Measurements from ENCODE around the gene DACH1.

DACH1 gene

GRCh38 chr13:71856548-71857043 lies 10.4 kb downstream of the DACH1 start:
- H3K27ac ChIP-seq (ENCODE audit: extremely low read depth, low read depth, low read length), result no peak overlapping the region
- no peaks in the 10 kb centered on the region for H3K9me3 ChIP-seq (ENCODE audit: control insufficient read depth, insufficient read depth, low read depth, low read length)
- ChIA-PET CTCF (no interaction called here), POLR2A (interaction anchor here (0.9 kb wide), 1 partner anchor 10 kb away, joined by 3 read pairs; the partner anchor contains the start of gene DACH1)
- TF ChIP-seq PRDM6 (tag by site-specific recombination; IDR thresholded peaks at IDR 0.05) (0 out of 2 replicates have a peak, but pooled peaks have one; percentile 14), ATF2 (tag by site-specific recombination; IDR thresholded peaks at IDR 0.05; ENCODE audit: low read depth) (peak; percentile 45), WT1 (tag by site-specific recombination; IDR thresholded peaks at IDR 0.05) (no peak)
- H3K4me3 ChIP-seq (ENCODE audit: low read depth, low read length), result no peak overlapping the region
- no peaks in the 10 kb centered on the region for H3K36me3 ChIP-seq (ENCODE audit: control insufficient read depth in 2 of 2, insufficient read depth in 1 of 2, low read length in 2 of 2)
- H3K4me1 ChIP-seq (ENCODE audit: control insufficient read depth, insufficient read depth, low read length), result no peaks in the 10 kb centered on the region

- H3K4me1 ChIP-seq (ENCODE audit: control insufficient read depth, insufficient read depth, low read length), result no peaks in the 10 kb centered on the region
- CTCF ChIA-PET, result interaction anchor here (0.9 kb wide), 2 partner anchors 154 to 552 kb away, joined by 3 read pairs; no protein-coding TSS in a partner anchor
- no peak overlapping the region for H3K4me3 ChIP-seq (ENCODE audit: low read depth, low read length)
- H3K9me3 ChIP-seq (ENCODE audit: control insufficient read depth, insufficient read depth, low read depth, low read length), result no peaks in the 10 kb centered on the region
- no peaks in the 10 kb centered on the region for H3K36me3 ChIP-seq (ENCODE audit: control insufficient read depth in 2 of 2, insufficient read depth in 1 of 2, low read length in 2 of 2)
- POLR2A ChIA-PET, result no interaction called here
- H3K27ac ChIP-seq (ENCODE audit: extremely low read depth, low read depth, low read length), result no peak overlapping the region
- TF ChIP-seq SCRT2 (tag by site-specific recombination; IDR thresholded peaks at IDR 0.05), result no peak
- no peak for TF ChIP-seq PRDM2 (tag by site-specific recombination; IDR thresholded peaks at IDR 0.05; ENCODE audit: borderline replicate concordance)
- TF ChIP-seq ZNF292 (tag by site-specific recombination; IDR thresholded peaks at IDR 0.05; ENCODE audit: borderline replicate concordance, low read depth), result no peak
- peak; percentile 30; the same call in 1 of the 2 replicates for TF ChIP-seq PRDM6 (tag by site-specific recombination; IDR thresholded peaks at IDR 0.05)
Measured at GRCh38 chr13:71854401-71854800, 12.6 kb downstream of the DACH1 start.

GRCh38 chr13:71853725-71854124 lies 13.3 kb downstream of the DACH1 start:
- H3K36me3 ChIP-seq (ENCODE audit: control insufficient read depth in 2 of 2, insufficient read depth in 1 of 2, low read length in 2 of 2), result no peaks in the 10 kb centered on the region
- CTCF ChIA-PET, result interaction anchor here (0.6 to 0.9 kb wide), 3 partner anchors 153 to 874 kb away, joined by 3 read pairs; partner anchors contain the start of genes BORA and MZT1
- H3K27ac ChIP-seq (ENCODE audit: extremely low read depth, low read depth, low read length), result no peak overlapping the region
- POLR2A ChIA-PET, result no interaction called here
- no peaks in the 10 kb centered on the region for H3K4me1 ChIP-seq (ENCODE audit: control insufficient read depth, insufficient read depth, low read length)
- H3K9me3 ChIP-seq (ENCODE audit: control insufficient read depth, insufficient read depth, low read depth, low read length), result no peaks in the 10 kb centered on the region
- H3K4me3 ChIP-seq (ENCODE audit: low read depth, low read length), result no peak overlapping the region
- TF ChIP-seq ZNF596 (tag by site-specific recombination; IDR thresholded peaks at IDR 0.05) (no peak), GLIS1 (tag by site-specific recombination; IDR thresholded peaks at IDR 0.05) (no peak), ZNF692 (tag by site-specific recombination; IDR thresholded peaks at IDR 0.05) (no peak), ZBTB11 (tag by site-specific recombination; conservative IDR thresholded peaks at IDR 0.05; ENCODE audit: low read depth) (no peak), SCRT1 (tag by site-specific recombination; IDR thresholded peaks at IDR 0.05; ENCODE audit: borderline replicate concordance) (no peak), ZNF514 (tag by site-specific recombination; IDR thresholded peaks at IDR 0.05) (no peak), SCRT2 (tag by site-specific recombination; IDR thresholded peaks at IDR 0.05) (no peak), HOXA7 (CRISPR knock-in tag; IDR thresholded peaks at IDR 0.05; ENCODE audit: borderline replicate concordance) (no peak)
